ENCODE results near the gene S1PR3.
"Not testable (repeated sequence)": the region's sequence is repeated elsewhere in the genome, so short reads cannot be mapped to it uniquely, and the experiment has no call there.

Gene S1PR3
- 0.19 to 9.1 (median 0.86) reads per million in 18 experiments for total RNA-seq

- DNase-seq: no peak
Observed at GRCh38 chr9:88991066-88992034, at the start of gene S1PR3. S1PR3 (plus strand) TSS chr9:88991468; CDS start chr9:89001201, 9,733 bp downstream.

GRCh38 chr9:88941586-88941985, 49.7 kb upstream of the S1PR3 start:
- not testable (repeated sequence) for DNase-seq

DNA sequence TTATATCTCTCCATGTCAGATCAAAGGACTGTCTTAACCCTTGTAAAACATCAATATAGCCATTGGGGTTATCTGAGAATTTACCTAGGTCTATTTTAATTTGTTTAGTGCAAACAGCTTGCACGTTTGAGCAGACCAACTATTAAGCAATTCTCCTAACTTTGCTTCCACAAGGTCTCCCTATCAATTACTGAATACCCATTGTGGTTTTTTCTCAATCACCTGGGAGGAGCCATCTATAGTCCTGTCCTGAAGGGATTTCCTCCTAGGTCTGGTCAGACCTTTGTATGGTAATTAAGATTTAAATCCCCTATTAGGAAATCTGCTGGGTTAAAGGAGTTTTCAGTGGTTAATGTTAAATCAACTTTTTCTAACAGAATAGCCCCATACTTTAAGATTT, 48.9 kb upstream of the S1PR3 start:
- DNase-seq: no peak

- DNase-seq: no peak
Observed at GRCh38 chr9:88945636-88946333, 45.5 kb upstream of the S1PR3 start.

DNA sequence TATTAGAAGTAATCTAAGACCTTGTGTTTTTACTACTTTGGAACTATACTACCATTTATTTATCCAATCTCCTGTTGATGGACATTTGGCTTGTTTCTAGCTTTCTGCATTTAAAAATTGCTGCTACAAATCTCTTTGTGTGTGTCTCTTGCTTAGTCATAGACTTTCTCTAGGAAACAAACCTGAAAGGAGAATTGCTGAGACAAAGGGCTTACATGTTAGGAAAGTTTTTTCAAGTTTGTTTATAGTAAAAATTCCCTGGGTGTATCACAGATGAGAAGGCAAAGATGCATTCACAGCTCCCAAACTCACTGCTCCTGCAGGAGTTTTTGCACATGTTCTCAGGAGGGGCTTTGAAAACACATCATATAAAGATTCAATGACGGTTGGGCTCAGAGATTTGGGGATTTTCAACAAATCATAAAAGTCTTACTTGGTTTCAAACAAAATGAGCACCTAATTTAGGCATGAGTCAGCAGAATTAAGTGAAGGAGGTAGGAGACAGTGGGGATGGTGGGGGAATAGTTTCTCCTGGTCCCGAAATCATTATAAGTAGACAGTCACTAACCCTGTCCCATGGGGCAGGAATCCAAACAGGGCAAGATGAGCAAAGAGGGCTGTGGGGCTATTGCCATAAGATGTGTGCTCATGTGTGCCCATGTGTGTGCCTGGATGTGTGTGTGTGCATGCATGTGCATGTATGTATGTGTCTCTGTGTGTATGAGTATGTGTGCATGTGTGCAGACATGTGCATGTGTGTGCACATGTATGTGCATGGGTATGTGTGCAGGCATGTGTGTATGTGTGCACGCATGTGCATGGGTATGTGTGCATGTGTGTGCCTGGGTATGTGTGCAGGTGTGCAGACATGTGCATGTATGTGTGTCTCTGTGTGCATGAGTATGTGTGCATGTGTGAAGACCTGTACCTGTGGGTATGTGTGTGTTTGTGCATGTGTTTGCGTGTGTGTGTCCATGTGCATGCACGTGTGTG, 43.4 kb upstream of the S1PR3 start:
- DNase-seq: no peak

- DNase-seq: no peak
Observed at GRCh38 chr9:88949425-88949824, 41.8 kb upstream of the S1PR3 start.

DNA sequence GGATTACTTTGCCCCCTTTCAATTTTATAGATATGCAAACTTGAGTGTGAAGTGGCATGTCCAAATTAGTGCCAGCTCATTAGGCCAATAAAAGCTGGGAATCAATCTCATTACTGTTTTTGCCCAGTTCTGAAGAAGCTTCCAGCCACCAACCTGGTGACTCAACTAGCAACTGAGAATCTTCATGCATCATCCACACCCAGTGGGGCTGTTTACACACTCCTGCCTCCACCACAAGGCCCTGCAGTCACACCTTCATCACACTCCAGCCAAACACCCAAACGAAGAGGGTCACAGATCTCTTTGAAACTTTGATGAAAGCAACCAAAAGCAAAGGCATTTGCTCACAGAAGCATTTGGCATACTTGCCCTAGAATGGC, 41.3 kb upstream of the S1PR3 start:
- DNase-seq: no peak

- peak in 1 of 2 donors; percentile 52 for DNase-seq
Observed at GRCh38 chr9:88950341-88951154, 40.7 kb upstream of the S1PR3 start.

- no peak for DNase-seq
Observed at GRCh38 chr9:88951155-88951542, 40.1 kb upstream of the S1PR3 start.

GRCh38 chr9:88952086-88952615, 39.1 kb upstream of the S1PR3 start:
- no peak for DNase-seq

GRCh38 chr9:88952976-88953375, 38.3 kb upstream of the S1PR3 start:
- DNase-seq: no peak

DNA sequence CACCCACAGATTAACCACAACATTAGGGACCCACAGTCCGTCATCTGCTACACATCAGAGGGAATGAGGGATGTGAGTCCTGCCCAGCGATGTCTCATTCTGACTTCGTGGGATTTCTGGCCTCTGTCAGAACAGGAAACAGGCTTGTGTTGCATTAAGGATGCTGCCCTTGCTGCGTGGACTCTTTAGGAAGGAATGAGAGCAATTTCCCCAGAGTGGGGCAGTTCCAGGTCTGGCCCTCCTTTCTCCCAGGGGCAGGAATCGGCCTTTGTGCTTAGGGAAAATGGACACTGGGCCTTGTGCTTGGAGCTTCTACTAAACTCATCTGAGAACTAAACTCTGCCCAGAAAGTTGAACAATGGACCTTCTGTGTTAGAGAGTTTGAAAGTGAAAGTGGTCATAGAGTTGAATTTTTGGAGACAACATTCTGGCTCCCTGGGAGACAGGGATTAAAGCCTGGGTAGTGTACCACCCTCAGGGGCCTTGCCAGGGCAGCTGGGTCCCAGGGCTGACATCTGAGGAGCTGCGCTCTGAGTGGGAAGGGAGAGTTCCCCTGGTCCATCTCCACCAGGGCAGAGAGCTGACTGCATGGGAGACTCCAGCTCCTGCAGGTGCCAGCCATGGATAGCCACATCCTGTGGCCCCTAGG, 37.8 kb upstream of the S1PR3 start:
- peak; percentile 29 to 66 for DNase-seq

- no peak for DNase-seq
Observed at GRCh38 chr9:88954066-88954465, 37.2 kb upstream of the S1PR3 start.

GRCh38 chr9:88957526-88957925, 33.7 kb upstream of the S1PR3 start:
- no peak for DNase-seq

DNA sequence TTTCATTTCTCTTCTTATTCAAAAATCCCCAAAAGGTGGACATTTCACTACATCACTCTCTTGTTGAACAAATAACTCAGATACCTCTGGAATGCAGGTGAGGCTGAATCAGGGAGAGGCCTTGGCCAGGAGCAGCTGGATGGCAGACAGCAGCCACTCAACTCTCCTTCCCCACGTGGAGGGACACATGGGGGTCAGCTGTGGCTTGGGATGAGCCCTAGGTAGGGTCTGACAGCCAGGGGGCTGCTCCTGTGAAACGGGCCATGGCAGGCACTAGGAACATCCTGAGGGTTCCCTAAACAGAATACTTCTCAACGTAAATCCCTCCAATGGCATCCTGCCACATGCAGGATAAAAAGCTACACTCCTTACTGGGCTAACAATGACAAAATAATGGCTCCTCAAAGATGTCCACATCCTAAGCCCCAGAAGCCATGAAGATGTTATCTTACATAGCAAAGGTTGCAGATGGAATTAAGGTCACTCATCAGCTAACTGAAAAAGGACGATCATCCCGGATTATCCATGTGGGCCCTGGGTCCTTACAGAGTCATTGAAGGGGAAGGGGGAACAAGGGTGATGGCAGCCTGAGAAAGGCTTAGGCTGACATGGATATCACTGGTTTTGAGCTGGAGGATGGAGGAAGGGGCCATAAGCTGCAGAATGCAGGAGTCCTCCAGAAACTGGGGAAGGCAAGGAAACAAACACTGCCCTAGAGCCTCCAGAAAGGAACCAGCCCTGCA, 31.4 kb upstream of the S1PR3 start:
- no peak for DNase-seq

GRCh38 chr9:88960632-88961031, 30.6 kb upstream of the S1PR3 start:
- no peak for DNase-seq

DNA sequence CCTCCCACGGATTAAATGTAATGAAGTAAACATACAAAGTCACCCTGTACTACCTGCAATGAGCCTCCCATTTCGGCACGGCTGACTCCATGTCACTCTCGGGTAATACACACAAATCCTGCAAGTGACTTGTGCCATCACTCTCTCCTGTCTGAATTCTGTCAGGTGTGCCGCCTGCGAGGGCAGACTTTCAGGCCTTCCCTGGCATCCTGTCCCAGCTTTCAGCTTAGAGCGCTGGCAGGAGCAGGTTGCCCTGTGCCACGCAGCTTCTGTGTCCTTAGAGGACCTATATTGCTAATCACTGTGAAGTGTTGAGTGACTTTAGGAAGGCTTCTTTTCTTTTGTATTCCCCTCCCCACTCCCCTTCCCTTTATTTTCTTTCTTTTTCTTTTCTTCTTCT, 25.8 kb upstream of the S1PR3 start:
- DNase-seq: no peak

GRCh38 chr9:88966894-88967676, 24.2 kb upstream of the S1PR3 start:
- no peak for DNase-seq

- no peak for DNase-seq
Observed at GRCh38 chr9:88968799-88969198, 22.5 kb upstream of the S1PR3 start.

All from inflammatory macrophage (primary cell).